ENCODE data around the gene PLA2G4F. TPM values are rescaled to one million over a fixed set of nuclear protein-coding genes. Genes with fewer than 3 reads are reported as not detected.

The PLA2G4F gene
- total and polyA plus RNA-seq, 5 experiments from 2014 or later: 0.04 TPM; not detected in 4

DNA sequence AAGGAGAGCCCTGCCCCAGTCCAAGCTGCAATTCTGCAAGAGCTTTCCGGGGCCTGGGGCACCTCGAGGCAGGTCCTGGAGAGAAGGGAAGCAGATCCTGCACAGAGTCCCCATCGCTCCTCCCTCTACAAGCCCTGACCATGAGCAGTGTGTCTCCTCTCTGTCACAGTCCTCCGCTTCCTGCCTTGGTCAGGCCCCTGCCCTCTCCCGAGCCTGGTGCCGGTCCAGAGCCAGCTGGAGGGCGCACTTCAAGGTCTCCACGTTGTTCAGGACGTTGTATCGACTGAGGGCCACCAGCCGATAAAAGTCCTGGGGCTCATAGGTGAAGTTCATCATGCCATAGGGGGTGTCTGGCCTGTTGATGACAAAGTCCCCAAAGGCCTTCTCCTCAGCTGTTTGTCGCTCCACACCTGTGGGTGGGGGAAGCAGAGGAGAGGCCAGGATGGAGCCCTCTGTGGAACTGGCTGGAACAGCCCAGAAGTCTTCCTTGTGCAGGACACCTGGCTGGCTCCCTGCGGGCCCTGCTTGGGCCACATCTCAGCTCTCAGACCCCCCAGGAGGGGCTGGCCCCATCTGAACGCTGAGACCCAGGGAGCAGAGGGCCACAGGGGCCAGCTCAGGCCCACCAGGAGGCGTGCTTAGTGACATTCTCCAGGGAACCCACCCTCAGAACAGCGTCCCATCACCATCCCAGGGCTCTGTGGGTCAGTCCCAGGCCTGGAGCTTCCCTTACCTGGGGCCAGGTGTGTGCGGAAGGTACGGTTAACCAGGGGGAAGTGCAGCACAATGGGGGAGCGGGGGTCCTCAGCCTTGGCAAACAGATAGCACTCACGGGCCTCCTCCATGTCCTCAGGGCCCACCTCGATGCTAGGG, 14.4 kb downstream of the PLA2G4F start:
- DNase-seq: no peak
- Mint-ChIP-seq H3K4me3 (no peak overlapping the region), H3K27me3 (peaks cover 0 to 5% (median 0%) of the 10 kb centered on the region in 5 donors), H3K4me1 (peaks cover 0 to 3% (median under 1%) of the 10 kb centered on the region in 4 donors), H3K36me3 (no peaks in the 10 kb centered on the region), H3K27ac (no peak overlapping the region), H3K9me3 (no peaks in the 10 kb centered on the region)
- POLR2A ChIA-PET: no interaction called here
- no peak for ATAC-seq

DNA sequence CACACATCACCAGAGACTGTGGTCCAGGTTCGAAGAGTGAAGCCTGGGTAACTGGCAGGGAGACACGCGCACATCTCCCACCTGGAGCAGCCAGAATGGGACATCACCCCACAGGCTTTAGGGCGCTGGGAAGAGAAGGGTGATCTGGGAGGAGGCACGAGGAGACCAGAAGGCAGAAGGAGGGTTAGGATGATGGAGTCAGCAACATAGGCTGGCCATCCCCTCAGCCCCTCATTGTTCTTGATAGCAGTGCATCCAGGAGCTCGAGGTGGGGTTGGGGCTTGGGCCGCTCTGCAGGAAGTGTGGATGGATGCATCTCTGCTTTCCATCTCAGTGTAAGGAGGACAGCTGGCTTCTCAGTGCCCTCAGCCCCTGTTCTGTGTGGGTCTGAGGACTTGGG, 15.2 kb downstream of the PLA2G4F start:
- Mint-ChIP-seq H3K4me1 (peaks cover 0 to 3% (median under 1%) of the 10 kb centered on the region in 4 donors), H3K27me3 (peaks cover 0 to 5% (median 0%) of the 10 kb centered on the region in 5 donors), H3K4me3 (no peak overlapping the region), H3K36me3 (no peaks in the 10 kb centered on the region), H3K9me3 (no peaks in the 10 kb centered on the region), H3K27ac (peak overlapping the region in 1 of 10 donors; percentile 53)
- no peak for ATAC-seq
- DNase-seq: peak in 1 of 10 donors; percentile 16
- POLR2A ChIA-PET: no interaction called here

DNA sequence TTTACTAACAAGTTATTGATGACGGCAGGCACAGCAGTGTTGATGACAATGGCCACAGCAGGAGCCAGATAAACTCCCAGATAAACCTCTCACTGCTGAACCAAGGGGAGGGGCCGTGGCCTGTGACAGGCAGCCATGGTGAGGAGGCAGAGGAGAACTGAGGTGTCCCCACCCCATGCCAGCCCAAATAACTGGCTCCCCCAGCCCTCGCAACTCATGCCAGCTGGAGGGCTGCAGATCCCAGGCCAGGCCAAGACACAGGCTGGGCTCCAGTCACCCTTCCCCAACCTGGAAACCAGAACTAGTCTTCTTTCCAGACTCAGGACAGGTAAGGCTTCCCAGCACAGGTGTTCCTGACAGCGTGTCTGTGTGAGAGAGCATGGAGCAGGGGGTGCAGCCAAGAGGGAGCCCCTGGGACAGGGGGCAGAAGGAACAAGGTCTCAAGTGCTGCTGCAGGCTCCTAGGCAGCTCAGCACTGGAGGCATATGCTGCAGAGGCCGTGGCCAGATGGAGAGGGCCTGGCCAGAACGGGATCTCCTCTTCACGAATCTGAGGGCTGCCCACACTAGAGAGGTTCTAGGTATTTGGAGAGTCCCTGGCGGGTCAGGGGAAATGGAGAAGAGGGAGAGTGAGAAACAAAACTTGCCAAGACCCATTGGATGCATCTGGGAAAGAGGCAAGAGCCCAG, 15.9 kb downstream of the PLA2G4F start:
- POLR2A ChIA-PET: no interaction called here
- Mint-ChIP-seq H3K4me1 (peaks cover 0 to 3% (median under 1%) of the 10 kb centered on the region in 4 donors), H3K36me3 (no peaks in the 10 kb centered on the region), H3K4me3 (no peak overlapping the region), H3K27ac (no peak overlapping the region), H3K27me3 (peaks cover 0 to 7% (median 0%) of the 10 kb centered on the region in 5 donors), H3K9me3 (no peaks in the 10 kb centered on the region)
- DNase-seq (peak in 1 of 10 donors; percentile 60), ATAC-seq (no peak)

DNA sequence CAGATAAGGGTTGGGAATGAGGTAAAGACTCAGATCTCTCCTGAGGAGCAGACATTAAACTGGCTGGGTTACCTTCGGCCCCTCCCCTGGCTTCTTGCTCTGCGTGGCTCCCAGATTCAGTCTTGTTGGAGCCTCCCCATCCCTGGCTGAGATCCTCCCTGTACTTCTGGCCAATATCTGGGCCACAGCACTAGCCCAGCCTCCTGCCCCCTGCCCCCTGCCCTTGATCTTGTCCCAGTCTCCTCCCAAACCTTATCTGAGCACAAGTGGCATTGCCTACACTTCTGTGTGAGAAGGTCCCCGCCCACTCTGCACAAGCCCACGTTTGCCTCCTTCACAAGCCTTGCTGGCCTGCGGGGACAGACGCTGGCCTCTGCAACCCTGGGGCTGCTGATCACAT, 16.8 kb downstream of the PLA2G4F start:
- H3K27me3 Mint-ChIP-seq: peaks cover 0 to 4% (median 0%) of the 10 kb centered on the region in 5 donors
- POLR2A ChIA-PET: no interaction called here
- no peak for ATAC-seq
- no peak overlapping the region for H3K27ac Mint-ChIP-seq
- DNase-seq: peak in 1 of 10 donors; percentile 37
- peaks cover 0 to 3% (median under 1%) of the 10 kb centered on the region in 4 donors for H3K4me1 Mint-ChIP-seq
- no peaks in the 10 kb centered on the region for H3K36me3 Mint-ChIP-seq
- no peaks in the 10 kb centered on the region for H3K9me3 Mint-ChIP-seq
- H3K4me3 Mint-ChIP-seq: no peak overlapping the region

DNA sequence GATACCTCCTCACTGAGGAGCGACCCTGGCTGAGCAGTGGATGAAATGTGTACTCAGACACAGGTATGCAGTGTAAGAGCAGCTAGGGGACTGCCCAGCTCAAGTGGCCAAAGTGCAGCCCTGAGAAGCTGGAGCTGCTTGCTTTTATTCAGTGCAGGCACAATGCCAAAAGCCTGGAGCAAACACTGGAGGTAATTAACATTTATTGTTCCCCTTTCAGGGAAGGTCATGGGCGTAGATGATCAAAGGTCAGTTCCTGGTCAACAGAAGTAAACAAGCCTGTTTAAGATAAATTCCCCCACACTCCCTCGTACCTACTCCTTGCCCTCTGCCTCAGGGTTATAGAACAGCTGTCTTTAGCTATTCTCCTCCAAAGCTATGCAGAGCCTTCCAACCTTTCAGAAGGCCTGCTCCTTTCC, 17.5 kb downstream of the PLA2G4F start:
- H3K4me1 Mint-ChIP-seq: peaks cover 0 to 3% (median under 1%) of the 10 kb centered on the region in 4 donors
- H3K27ac Mint-ChIP-seq: no peak overlapping the region
- H3K4me3 Mint-ChIP-seq: no peak overlapping the region
- POLR2A ChIA-PET: no interaction called here
- peaks cover 0 to 4% (median 0%) of the 10 kb centered on the region in 5 donors for H3K27me3 Mint-ChIP-seq
- DNase-seq: peak in 1 of 10 donors; percentile 35
- ATAC-seq: no peak
- H3K36me3 Mint-ChIP-seq: no peaks in the 10 kb centered on the region
- H3K9me3 Mint-ChIP-seq: no peaks in the 10 kb centered on the region

DNA sequence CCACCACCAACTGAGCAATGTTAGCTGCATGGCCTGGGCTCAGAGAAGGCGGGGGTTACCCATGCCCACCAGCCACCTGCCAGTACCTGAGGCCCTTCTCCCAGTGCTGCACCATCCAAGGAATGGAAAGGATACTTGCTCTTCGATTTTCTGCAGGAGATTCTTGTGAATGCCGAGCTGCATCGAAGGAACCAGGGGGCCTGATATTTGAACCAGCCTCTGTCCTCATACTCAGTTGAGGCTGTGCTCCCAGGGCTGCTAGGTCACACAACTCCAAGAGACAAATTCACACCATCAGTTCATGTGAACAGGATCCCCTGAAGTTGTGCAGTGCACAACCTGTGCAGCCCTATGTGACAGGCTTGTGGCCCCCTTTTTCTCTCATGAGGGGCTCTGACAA, 18.0 kb downstream of the PLA2G4F start:
- peaks cover 0 to 3% (median under 1%) of the 10 kb centered on the region in 4 donors for H3K4me1 Mint-ChIP-seq
- ATAC-seq (no peak), DNase-seq (peak in 1 of 10 donors; percentile 45)
- no peak overlapping the region for H3K4me3 Mint-ChIP-seq
- H3K27me3 Mint-ChIP-seq: peaks cover 0 to 4% (median 0%) of the 10 kb centered on the region in 5 donors
- H3K9me3 Mint-ChIP-seq: no peaks in the 10 kb centered on the region
- POLR2A ChIA-PET: no interaction called here
- no peak overlapping the region for H3K27ac Mint-ChIP-seq
- H3K36me3 Mint-ChIP-seq: no peaks in the 10 kb centered on the region

DNA sequence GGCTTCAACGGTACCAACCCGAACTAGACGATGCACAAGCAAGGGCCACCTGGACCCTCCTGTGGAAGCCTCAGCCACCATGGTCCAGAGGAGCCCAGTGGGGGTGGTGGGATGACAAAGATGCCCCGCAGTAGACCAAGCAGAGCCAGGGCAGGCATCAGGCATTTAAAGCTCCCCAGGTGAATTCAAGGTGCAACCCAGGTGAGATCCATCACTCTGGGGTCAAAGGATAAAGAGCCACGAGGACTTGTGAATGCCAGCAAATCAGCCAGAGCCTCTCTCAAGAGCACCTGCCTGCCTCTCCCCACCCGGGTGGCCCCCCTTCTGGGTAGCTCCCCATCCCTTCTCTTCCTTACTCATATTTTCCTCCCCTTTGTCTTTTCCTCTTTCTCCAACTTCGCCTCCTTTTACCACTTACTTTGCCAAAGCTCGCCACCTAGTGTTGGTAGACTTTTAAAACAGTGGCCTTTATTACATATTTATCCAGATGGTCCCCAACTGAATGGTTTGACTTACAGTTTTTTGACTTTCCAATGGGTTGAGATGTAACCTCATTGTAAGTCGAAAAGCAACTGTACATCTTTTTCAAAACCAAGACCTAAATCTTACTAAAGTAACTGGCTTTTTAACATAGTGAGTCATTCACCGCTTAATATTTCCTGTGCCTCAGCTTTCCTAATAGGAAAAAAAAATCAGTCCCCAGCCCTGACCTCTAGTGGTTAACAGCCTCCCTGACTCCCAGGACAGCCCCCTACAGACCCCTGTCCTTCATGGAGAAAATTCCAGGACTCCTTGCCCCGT, 18.8 kb downstream of the PLA2G4F start:
- no peak overlapping the region for H3K4me3 Mint-ChIP-seq
- ATAC-seq: no peak
- POLR2A ChIA-PET: interaction anchor here (0.7 kb wide), 1 partner anchor 519 kb away, joined by 3 read pairs; no protein-coding TSS in a partner anchor
- no peaks in the 10 kb centered on the region for H3K9me3 Mint-ChIP-seq
- peaks cover 0 to 6% (median 0%) of the 10 kb centered on the region in 5 donors for H3K27me3 Mint-ChIP-seq
- H3K27ac Mint-ChIP-seq: no peak overlapping the region
- peak in 3 of 10 donors; percentile 9 to 54 (median 16) for DNase-seq
- H3K36me3 Mint-ChIP-seq: no peaks in the 10 kb centered on the region
- H3K4me1 Mint-ChIP-seq: peaks cover 0 to 3% (median 0%) of the 10 kb centered on the region in 4 donors

DNA sequence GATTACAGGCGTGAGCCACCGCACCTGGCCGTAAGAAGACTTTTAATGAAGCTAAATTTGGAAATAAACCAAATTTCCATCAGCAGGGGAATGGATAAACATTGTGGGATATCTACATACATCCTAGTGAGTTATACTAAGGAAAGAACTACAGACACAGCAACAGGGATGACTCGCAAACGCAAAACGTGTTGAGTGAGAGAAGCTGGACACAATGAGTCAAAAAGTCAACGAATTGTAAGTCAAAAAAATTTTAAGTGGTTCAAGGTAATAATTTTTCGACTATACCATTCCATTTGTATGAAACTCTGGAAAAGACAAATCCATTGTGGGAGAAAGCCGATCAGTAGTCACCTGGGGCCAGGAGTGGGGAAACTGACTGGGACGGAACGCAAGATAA, 19.9 kb downstream of the PLA2G4F start:
- POLR2A ChIA-PET: no interaction called here

DNA sequence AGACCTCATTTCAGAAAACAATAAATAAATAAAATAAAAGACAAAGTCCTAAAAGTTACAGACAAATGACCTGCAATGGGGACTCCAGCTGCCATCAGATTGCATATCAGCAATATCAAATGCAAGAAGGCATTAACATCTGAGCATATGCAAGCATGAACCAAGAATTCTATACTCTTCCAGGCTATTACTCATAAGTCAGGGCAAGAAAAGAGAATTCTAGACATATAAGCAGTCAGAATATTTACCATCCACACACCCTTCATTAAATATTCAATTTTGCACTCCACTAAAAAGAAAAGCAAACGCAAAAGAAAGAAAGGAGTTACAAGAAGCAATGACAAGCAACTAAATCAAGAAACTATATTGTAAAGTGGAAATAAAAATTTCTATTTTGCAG, 21.1 kb downstream of the PLA2G4F start:
- Mint-ChIP-seq H3K4me1 (peaks cover 0 to 2% (median 0%) of the 10 kb centered on the region in 4 donors), H3K4me3 (no peak overlapping the region), H3K27me3 (peaks cover 2 to 11% (median 6%) of the 10 kb centered on the region in 5 donors), H3K27ac (peak overlapping the region in 1 of 10 donors; percentile 13), H3K9me3 (no peaks in the 10 kb centered on the region), H3K36me3 (no peaks in the 10 kb centered on the region)
- ATAC-seq (no peak), DNase-seq (no peak)
- POLR2A ChIA-PET: no interaction called here

More for the DNA sequence above, 19.9 kb downstream of the PLA2G4F start:
- Mint-ChIP-seq H3K4me1 (peaks cover 0 to 3% (median 0%) of the 10 kb centered on the region in 4 donors), H3K27me3 (peaks cover 0 to 6% (median 2%) of the 10 kb centered on the region in 5 donors), H3K27ac (peak overlapping the region in 1 of 10 donors; percentile 61), H3K36me3 (no peaks in the 10 kb centered on the region), H3K9me3 (no peaks in the 10 kb centered on the region), H3K4me3 (no peak overlapping the region)
- ATAC-seq (no peak), DNase-seq (no peak)

DNA sequence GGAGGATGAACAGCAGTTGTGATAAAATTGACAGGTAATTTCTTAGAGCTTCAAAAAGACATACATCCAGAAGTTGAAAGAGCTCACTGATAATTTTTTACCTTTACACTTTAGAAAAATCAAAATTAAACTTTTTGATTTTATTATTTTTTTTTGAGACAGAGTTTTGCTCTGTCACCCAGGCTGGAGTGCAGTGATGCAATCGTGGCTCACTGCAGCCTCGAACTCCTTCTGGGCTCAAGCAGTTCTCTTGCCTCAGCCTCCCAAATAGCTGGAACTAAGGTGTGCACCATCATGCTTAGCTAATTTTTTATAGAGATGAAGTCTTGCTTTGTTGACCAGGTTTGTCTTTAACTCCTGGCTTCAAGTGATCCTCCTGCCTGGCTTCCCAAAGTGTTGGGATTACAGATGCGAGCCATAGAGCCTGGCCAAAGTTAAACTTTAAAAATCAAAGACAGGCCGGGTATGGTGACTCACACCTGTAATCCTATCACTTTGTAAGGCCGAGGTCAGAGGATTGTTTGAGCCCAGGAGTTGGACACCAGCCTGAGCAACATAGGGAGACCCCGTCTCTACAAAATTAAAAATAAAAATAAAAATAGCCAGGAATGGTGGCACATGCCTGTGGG, 21.7 kb downstream of the PLA2G4F start:
- H3K4me1 Mint-ChIP-seq: peaks cover 0 to 2% (median 0%) of the 10 kb centered on the region in 4 donors
- peaks cover 2 to 17% (median 8%) of the 10 kb centered on the region in 5 donors for H3K27me3 Mint-ChIP-seq
- H3K27ac Mint-ChIP-seq: peak overlapping the region in 1 of 10 donors; percentile 13
- H3K36me3 Mint-ChIP-seq: no peaks in the 10 kb centered on the region
- ATAC-seq (no peak), DNase-seq (peak in 1 of 10 donors; percentile 6)
- H3K9me3 Mint-ChIP-seq: no peaks in the 10 kb centered on the region
- POLR2A ChIA-PET: no interaction called here
- H3K4me3 Mint-ChIP-seq: no peak overlapping the region

DNA sequence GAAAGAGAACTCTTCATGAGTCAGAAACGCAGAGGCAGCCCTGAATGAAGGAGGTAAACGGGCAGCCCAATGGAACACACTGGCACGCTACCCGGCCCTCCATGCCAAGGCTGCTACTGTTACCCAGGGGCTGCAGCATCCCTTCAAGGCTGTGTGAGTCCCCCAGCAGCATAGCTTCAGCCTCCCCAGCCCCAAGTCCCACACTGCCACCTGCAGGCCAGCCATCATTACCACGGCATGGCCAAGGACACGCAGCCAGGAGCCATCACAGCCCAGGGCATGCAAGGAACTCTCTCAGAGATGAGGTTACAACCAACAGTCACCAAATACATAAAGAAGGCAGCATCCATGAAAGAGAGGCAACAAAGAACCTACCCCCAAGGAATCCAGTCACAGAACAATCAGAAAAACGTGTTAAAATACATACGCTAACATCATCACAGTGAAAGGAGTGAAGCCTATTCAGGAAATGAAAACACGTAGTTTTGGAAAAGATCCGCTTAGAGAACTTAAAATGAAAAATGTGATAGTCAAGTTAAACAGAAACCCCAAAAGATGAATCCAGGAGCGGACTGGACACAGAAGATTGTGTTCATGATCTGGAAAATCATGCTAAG, 22.4 kb downstream of the PLA2G4F start:
- no peak overlapping the region for H3K4me3 Mint-ChIP-seq
- peaks cover 2 to 24% (median 13%) of the 10 kb centered on the region in 5 donors for H3K27me3 Mint-ChIP-seq
- DNase-seq (peak in 5 of 10 donors; percentile 5 to 31 (median 11)), ATAC-seq (peak; percentile 39 to 53)
- no peaks in the 10 kb centered on the region for H3K36me3 Mint-ChIP-seq
- peak overlapping the region in 1 of 10 donors; percentile 54 for H3K27ac Mint-ChIP-seq
- peaks cover 0 to 2% (median 0%) of the 10 kb centered on the region in 4 donors for H3K4me1 Mint-ChIP-seq
- H3K9me3 Mint-ChIP-seq: no peaks in the 10 kb centered on the region
- POLR2A ChIA-PET: no interaction called here

Data from naive thymus-derived CD8-positive, alpha-beta T cell (primary cell).